Esophagus squamous epithelium (tissue), 5 donors: Measurements from ENCODE around the gene FLCN. TPM values are rescaled to one million over a fixed set of nuclear protein-coding genes. Genes with fewer than 3 reads are reported as not detected.

ENCODE experiments used
- DNase-seq: peaks from one replicate; lab custom pipeline; 2025; lab: John Stamatoyannopoulos, UW
- H3K27ac ChIP-seq, 4 donors: fragments of 200-600 bp; sonication (generic); one replicate each; pipeline ENCODE4 v1.5.1; 2016 to 2019; ENCODE audit warnings: mild to moderate bottlenecking in 1 of 4
- H3K27me3 ChIP-seq, 4 donors: fragments of 200-600 bp; sonication (generic); 1 replicate in 3 of 4; 2 replicates in 1 of 4; pipeline versions ENCODE4 v1.5.1 to v1.6.0; 2017 to 2021; ENCODE audit warnings: antibody characterized with exemption in 1 of 4
- H3K36me3 ChIP-seq, 3 donors: fragments of 200-600 bp; sonication (generic); one replicate each; pipeline ENCODE4 v1.5.1; 2016 to 2019
- H3K4me1 ChIP-seq, 3 donors: fragments of 200-600 bp; sonication (generic); one replicate each; pipeline ENCODE4 v1.5.1; 2017 to 2019
- H3K4me3 ChIP-seq, 4 donors: fragments of 200-600 bp; sonication (generic); 1 replicate in 3 of 4; 2 replicates in 1 of 4; pipeline ENCODE4 v1.5.1; 2016 to 2019; ENCODE audit warnings: mild to moderate bottlenecking in 2 of 4, moderate library complexity in 1 of 4
- H3K9me3 ChIP-seq, 3 donors: fragments of 200-600 bp; sonication (generic); one replicate each; pipeline ENCODE4 v1.5.1; 2016 to 2019
- POLR2A ChIP-seq, 4 donors: fragments of 450-650 bp; IDR thresholded peaks; one replicate each; pipeline ENCODE4 v1.6.1; 2017; ENCODE audit warnings: antibody characterized with exemption in 4 of 4, mild to moderate bottlenecking in 4 of 4, moderate library complexity in 3 of 4
- WGBS, 2 donors: methylation state at CpG; one replicate each; pipeline ENCODE4 v1.1.5; 2018; 5-methylcytosine and 5-hydroxymethylcytosine counted together
- intact Hi-C: fragments of 100-400 bp; cut with DNase I; formaldehyde crosslinking; loops from one replicate; pipeline ENCODE4 v1.15.0; 2022
- total RNA-seq, 4 donors: library from RNA; depleted of rRNA; stranded (reverse); fragments of >200 nt; gene quantifications; one replicate each; pipeline ENCODE4 v1.1.0, GENCODE V29; 2016
- TF ChIP-seq, protein P1 (sequence below), 6 experiments: fragments of 450-650 bp in 4 of 6; fragments of 200-600 bp in 2 of 6; sonication (generic) in 2 of 6; IDR thresholded peaks; one replicate each; pipeline ENCODE4 v1.5.1; 2016 to 2019; ENCODE audit warnings: antibody characterized with exemption in 6 of 6, mild to moderate bottlenecking in 4 of 6, moderate library complexity in 4 of 6
- donor health status: DM: yes; HTN: yes; CAD: no.

FLCN gene
- total RNA-seq, 4 donors from 2014 or later: 11.6 to 27.5 (median 12.4) TPM

DNA sequence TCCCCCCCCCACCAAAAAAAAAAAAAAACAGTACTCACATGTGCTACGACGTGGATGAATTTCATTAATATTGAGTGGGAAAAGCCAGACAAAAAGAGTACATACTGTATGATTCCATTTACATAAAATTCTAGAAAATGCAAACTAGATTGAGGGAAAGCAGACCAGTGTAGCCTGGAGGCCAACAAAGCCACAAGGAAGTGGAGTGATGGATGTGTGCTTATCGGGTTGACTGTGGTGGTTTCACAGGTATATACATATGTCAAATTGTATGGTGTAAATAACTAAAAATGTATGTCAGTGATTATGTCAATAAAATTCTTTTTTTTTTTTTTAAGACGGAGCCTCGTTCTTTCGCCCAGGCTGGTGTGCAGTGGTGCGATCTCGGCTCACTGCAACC is 29.0 kb downstream of the FLCN start:
- 71 to 72% methylated on average over 8 of the region's 8 CpGs for WGBS, 2 donors
- intact Hi-C loops: no loop called here
- H3K27ac ChIP-seq: peak overlapping the region in 1 of 4 donors; percentile 90

GRCh38 chr17:17206913-17207335 is 30.0 kb downstream of the FLCN start:
- no peak for DNase-seq
- intact Hi-C loops: no loop called here
- Histone ChIP-seq H3K9me3 (no peaks in the 10 kb centered on the region), H3K4me1 (peaks cover 25 to 53% (median 28%) of the 10 kb centered on the region in 3 donors), H3K4me3 (peak overlapping the region in 3 of 4 donors; percentile 3 to 77 (median 58)), H3K27me3 (no peaks in the 10 kb centered on the region), H3K27ac (peak overlapping the region; percentile 75 to 90 (median 86)), H3K36me3 (peaks cover 0 to 14% (median 0%) of the 10 kb centered on the region in 3 donors)
- WGBS, 2 donors: 26 to 33% methylated on average over 6 of the region's 16 CpGs
- TF ChIP-seq POLR2A (IDR thresholded peaks at IDR 0.05): no peak
- TF ChIP-seq, protein P1, sequence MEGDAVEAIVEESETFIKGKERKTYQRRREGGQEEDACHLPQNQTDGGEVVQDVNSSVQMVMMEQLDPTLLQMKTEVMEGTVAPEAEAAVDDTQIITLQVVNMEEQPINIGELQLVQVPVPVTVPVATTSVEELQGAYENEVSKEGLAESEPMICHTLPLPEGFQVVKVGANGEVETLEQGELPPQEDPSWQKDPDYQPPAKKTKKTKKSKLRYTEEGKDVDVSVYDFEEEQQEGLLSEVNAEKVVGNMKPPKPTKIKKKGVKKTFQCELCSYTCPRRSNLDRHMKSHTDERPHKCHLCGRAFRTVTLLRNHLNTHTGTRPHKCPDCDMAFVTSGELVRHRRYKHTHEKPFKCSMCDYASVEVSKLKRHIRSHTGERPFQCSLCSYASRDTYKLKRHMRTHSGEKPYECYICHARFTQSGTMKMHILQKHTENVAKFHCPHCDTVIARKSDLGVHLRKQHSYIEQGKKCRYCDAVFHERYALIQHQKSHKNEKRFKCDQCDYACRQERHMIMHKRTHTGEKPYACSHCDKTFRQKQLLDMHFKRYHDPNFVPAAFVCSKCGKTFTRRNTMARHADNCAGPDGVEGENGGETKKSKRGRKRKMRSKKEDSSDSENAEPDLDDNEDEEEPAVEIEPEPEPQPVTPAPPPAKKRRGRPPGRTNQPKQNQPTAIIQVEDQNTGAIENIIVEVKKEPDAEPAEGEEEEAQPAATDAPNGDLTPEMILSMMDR (IDR thresholded peaks at IDR 0.05): no peak

More for the DNA sequence above, 29.0 kb downstream of the FLCN start:
- no peak for TF ChIP-seq POLR2A (IDR thresholded peaks at IDR 0.05)
- TF ChIP-seq, protein P1 (IDR thresholded peaks at IDR 0.05): no peak
- Histone ChIP-seq H3K36me3 (peaks cover 0 to 25% (median 3%) of the 10 kb centered on the region in 3 donors), H3K9me3 (no peaks in the 10 kb centered on the region), H3K4me3 (no peak overlapping the region), H3K4me1 (peaks cover 25 to 47% (median 28%) of the 10 kb centered on the region in 3 donors), H3K27me3 (no peaks in the 10 kb centered on the region)
- no peak for DNase-seq

- Histone ChIP-seq H3K9me3 (no peaks in the 10 kb centered on the region), H3K4me1 (peaks cover 25 to 59% (median 28%) of the 10 kb centered on the region in 3 donors), H3K36me3 (peaks cover 0 to 8% (median 0%) of the 10 kb centered on the region in 3 donors), H3K4me3 (peak within 1 kb of the TSS; percentile 42 to 77 (median 54)), H3K27me3 (no peaks in the 10 kb centered on the region), H3K27ac (peak within 1 kb of the TSS; percentile 75 to 90 (median 86))
- intact Hi-C loops: no loop called here
- peak; percentile 52 for DNase-seq
- no CpG with 5 or more reads among the region's 78 CpGs for WGBS, 2 donors
- TF ChIP-seq POLR2A (IDR thresholded peaks at IDR 0.05): peak in 2 of 4 donors; percentile 11 to 39
- TF ChIP-seq, protein P1 (IDR thresholded peaks at IDR 0.05): peak in 1 of 6 experiments; percentile 16
Measured at GRCh38 chr17:17206124-17206912, 30.6 kb downstream of the FLCN start, which contains the start of gene PLD6. Gene PLD6 (minus strand): TSS chr17:17206333. CDS start chr17:17206286, 47 bp downstream.

- Histone ChIP-seq H3K27me3 (no peaks in the 10 kb centered on the region), H3K4me3 (peak overlapping the region; percentile 42 to 77 (median 54)), H3K36me3 (peaks cover 0 to under 1% (median 0%) of the 10 kb centered on the region in 3 donors), H3K4me1 (peaks cover 28 to 66% (median 28%) of the 10 kb centered on the region in 3 donors), H3K9me3 (no peaks in the 10 kb centered on the region), H3K27ac (peak overlapping the region; percentile 75 to 90 (median 86))
- intact Hi-C loops: no loop called here
- no peak for DNase-seq
- 20% methylated on average over 18 of the region's 70 CpGs; no CpG with 5 or more reads in 1 of the 2 donors for WGBS, 2 donors
- TF ChIP-seq POLR2A (IDR thresholded peaks at IDR 0.05): no peak
- TF ChIP-seq, protein P1 (IDR thresholded peaks at IDR 0.05): no peak
Measured at GRCh38 chr17:17205368-17206123, 31.4 kb downstream of the FLCN start.
